Dendritic cell treated with granulocyte-macrophage colony-stimulating factor and Interleukin-4, amounts not matched to agents 40 ng/mL and 50 ng/mL, for 4 days (primary cell): ENCODE results near the gene NNMT.

Experiments used
- H3K27ac Mint-ChIP-seq: one replicate; pipeline ENCODE4 v1.8.0; 2022; ENCODE audit warnings: mild to moderate bottlenecking, mixed read lengths
- H3K27me3 Mint-ChIP-seq: one replicate; pipeline ENCODE4 v1.8.0; 2022; ENCODE audit warnings: mild to moderate bottlenecking, mixed read lengths
- H3K36me3 Mint-ChIP-seq: one replicate; pipeline ENCODE4 v1.8.0; 2022; ENCODE audit warnings: low read depth, mixed read lengths
- H3K4me1 Mint-ChIP-seq: one replicate; pipeline ENCODE4 v1.8.0; 2022; ENCODE audit warnings: low read depth, mixed read lengths
- H3K4me3 Mint-ChIP-seq: one replicate; pipeline ENCODE4 v1.8.0; 2022; ENCODE audit warnings: mild to moderate bottlenecking, moderate library complexity, mixed read lengths
- H3K9me3 Mint-ChIP-seq: one replicate; pipeline ENCODE4 v1.8.0; 2022; ENCODE audit warnings: mixed read lengths
- intact Hi-C: fragments of 100-400 bp; cut with micrococcal nuclease; formaldehyde crosslinking; loops from one replicate; pipeline ENCODE4 v1.15.0; 2022

The NNMT gene

DNA sequence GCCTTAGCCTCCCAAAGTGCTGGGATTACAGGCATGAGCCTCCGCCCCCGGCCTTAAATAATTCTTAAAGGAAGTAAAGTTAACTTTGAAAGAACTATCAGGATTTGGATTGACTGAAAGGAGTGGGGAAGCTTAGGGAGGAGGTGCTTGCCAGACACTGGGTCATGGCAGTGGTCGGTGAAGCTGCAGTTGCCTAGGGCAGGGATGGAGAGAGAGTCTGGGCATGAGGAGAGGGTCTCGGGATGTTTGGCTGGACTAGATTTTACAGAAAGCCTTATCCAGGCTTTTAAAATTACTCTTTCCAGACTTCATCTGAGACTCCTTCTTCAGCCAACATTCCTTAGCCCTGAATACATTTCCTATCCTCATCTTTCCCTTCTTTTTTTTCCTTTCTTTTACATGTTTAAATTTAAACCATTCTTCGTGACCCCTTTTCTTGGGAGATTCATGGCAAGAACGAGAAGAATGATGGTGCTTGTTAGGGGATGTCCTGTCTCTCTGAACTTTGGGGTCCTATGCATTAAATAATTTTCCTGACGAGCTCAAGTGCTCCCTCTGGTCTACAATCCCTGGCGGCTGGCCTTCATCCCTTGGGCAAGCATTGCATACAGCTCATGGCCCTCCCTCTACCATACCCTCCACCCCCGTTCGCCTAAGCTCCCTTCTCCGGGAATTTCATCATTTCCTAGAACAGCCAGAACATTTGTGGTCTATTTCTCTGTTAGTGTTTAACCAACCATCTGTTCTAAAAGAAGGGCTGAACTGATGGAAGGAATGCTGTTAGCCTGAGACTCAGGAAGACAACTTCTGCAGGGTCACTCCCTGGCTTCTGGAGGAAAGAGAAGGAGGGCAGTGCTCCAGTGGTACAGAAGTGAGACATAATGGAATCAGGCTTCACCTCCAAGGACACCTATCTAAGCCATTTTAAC, at the start of gene NNMT:
Gene NNMT (plus strand): TSS at position 724 of the 929 bp plus-strand sequence. CDS start 158 bp downstream, at position 882.
- Mint-ChIP-seq H3K4me3 (no peak within 1 kb of the TSS), H3K27me3 (peaks cover 3% of the 10 kb centered on the region), H3K4me1 (no peaks in the 10 kb centered on the region), H3K9me3 (no peaks in the 10 kb centered on the region), H3K36me3 (no peaks in the 10 kb centered on the region), H3K27ac (no peak within 1 kb of the TSS)
- intact Hi-C loops: no loop called here

GRCh38 chr11:114247070-114247789, 49.0 kb upstream of the NNMT start:
- no peaks in the 10 kb centered on the region for H3K4me1 Mint-ChIP-seq
- H3K27ac Mint-ChIP-seq: no peak overlapping the region
- H3K36me3 Mint-ChIP-seq: no peaks in the 10 kb centered on the region
- no peaks in the 10 kb centered on the region for H3K9me3 Mint-ChIP-seq
- no peaks in the 10 kb centered on the region for H3K27me3 Mint-ChIP-seq
- intact Hi-C loops: no loop called here
- H3K4me3 Mint-ChIP-seq: no peak overlapping the region

GRCh38 chr11:114250180-114250579, 46.0 kb upstream of the NNMT start:
- H3K4me1 Mint-ChIP-seq: no peaks in the 10 kb centered on the region
- intact Hi-C loops: no loop called here
- H3K4me3 Mint-ChIP-seq: no peak overlapping the region
- H3K9me3 Mint-ChIP-seq: no peaks in the 10 kb centered on the region
- no peak overlapping the region for H3K27ac Mint-ChIP-seq
- no peaks in the 10 kb centered on the region for H3K27me3 Mint-ChIP-seq
- no peaks in the 10 kb centered on the region for H3K36me3 Mint-ChIP-seq

GRCh38 chr11:114250993-114251814, 45.0 kb upstream of the NNMT start:
- Mint-ChIP-seq H3K27me3 (no peaks in the 10 kb centered on the region), H3K36me3 (no peaks in the 10 kb centered on the region), H3K9me3 (no peaks in the 10 kb centered on the region), H3K27ac (no peak overlapping the region), H3K4me3 (no peak overlapping the region), H3K4me1 (no peaks in the 10 kb centered on the region)
- intact Hi-C loops: no loop called here

DNA sequence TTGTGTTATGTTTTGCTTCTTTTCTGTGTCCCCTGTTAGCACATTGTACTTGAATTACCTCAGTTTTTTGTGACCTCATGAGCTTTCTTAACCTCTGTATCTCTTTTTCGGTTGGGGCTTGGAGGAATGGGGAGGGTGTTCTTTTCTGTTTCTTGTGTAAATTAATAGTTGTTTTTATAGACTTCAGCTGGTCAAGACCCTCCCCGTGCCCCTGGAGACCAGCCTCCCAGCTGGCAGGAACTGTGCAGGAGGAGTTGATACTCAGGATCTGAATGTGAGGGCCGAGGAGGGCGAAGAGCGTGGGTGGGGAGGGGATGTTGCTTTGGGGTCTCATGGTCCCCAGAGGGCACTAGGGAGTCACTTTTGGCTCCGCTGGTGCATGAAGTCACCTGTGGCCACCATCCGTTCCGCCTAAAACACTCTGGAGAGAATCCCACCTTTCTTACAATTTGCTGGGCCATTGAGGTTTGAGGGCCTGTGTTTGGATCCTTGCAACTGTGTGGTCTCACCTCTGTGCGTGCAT, 44.3 kb upstream of the NNMT start:
- no peak overlapping the region for H3K4me3 Mint-ChIP-seq
- no peaks in the 10 kb centered on the region for H3K27me3 Mint-ChIP-seq
- H3K9me3 Mint-ChIP-seq: no peaks in the 10 kb centered on the region
- intact Hi-C loops: no loop called here
- H3K36me3 Mint-ChIP-seq: no peaks in the 10 kb centered on the region
- H3K27ac Mint-ChIP-seq: no peak overlapping the region
- H3K4me1 Mint-ChIP-seq: no peaks in the 10 kb centered on the region

DNA sequence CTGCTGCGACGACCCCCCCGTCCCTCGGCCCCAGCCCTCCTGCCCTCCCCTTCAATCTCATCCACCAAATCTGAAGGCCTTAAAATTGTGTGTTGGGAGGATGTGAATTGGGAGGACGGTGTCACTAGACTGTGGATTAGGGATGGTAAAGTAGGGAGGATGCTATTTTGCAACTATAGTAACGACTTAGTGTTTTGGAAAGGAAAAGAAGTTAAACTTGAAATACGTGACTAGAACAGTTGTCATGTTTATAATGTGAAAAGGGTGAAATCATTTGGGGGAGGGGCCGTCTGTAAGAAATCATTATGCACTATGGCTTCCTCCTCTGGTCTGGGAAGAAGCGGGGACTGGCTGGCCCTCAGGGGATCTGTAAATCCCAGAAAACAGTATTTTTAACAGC, 43.4 kb upstream of the NNMT start:
- Mint-ChIP-seq H3K9me3 (no peaks in the 10 kb centered on the region), H3K4me1 (no peaks in the 10 kb centered on the region), H3K4me3 (no peak overlapping the region), H3K27me3 (no peaks in the 10 kb centered on the region), H3K27ac (no peak overlapping the region), H3K36me3 (no peaks in the 10 kb centered on the region)
- intact Hi-C loops: no loop called here

DNA sequence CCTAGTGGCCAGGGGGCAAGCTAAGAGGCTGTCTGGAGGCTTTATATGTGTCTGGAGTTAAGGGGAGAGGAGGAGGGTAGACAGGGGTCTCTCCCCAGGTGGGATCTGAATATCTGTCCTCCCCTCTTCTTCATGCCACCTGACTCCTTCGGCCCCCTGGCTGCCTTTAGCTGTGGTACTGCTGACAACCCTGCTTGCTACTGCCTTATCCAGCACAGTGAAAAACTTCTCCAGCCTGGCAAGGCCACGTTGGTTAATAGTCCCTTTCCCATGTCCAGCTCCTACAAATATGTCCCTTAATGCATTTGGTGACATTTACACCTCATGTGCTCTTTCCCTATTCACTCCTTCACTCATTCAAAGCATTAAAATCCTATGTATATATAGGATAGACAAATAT, 42.4 kb upstream of the NNMT start:
- Mint-ChIP-seq H3K9me3 (no peaks in the 10 kb centered on the region), H3K36me3 (no peaks in the 10 kb centered on the region), H3K4me3 (no peak overlapping the region), H3K27me3 (no peaks in the 10 kb centered on the region), H3K4me1 (peaks cover 5% of the 10 kb centered on the region), H3K27ac (no peak overlapping the region)
- intact Hi-C loops: no loop called here

GRCh38 chr11:114254571-114255146, 41.5 kb upstream of the NNMT start:
- H3K27me3 Mint-ChIP-seq: peaks cover 1% of the 10 kb centered on the region
- H3K36me3 Mint-ChIP-seq: no peaks in the 10 kb centered on the region
- intact Hi-C loops: loop anchor here (5.0 kb wide), 1 partner anchor 97 kb away; no protein-coding TSS in a partner anchor
- H3K4me1 Mint-ChIP-seq: peaks cover 10% of the 10 kb centered on the region
- H3K27ac Mint-ChIP-seq: no peak overlapping the region
- H3K9me3 Mint-ChIP-seq: no peaks in the 10 kb centered on the region
- H3K4me3 Mint-ChIP-seq: no peak overlapping the region

- no peaks in the 10 kb centered on the region for H3K9me3 Mint-ChIP-seq
- intact Hi-C loops: loop anchor here (5.0 kb wide), 1 partner anchor 98 kb away; no protein-coding TSS in a partner anchor
- no peaks in the 10 kb centered on the region for H3K36me3 Mint-ChIP-seq
- H3K4me3 Mint-ChIP-seq: no peak overlapping the region
- peaks cover 16% of the 10 kb centered on the region for H3K4me1 Mint-ChIP-seq
- H3K27ac Mint-ChIP-seq: no peak overlapping the region
- H3K27me3 Mint-ChIP-seq: peaks cover 4% of the 10 kb centered on the region
Measured at GRCh38 chr11:114255289-114255688, 40.9 kb upstream of the NNMT start.

GRCh38 chr11:114256176-114256966, 39.8 kb upstream of the NNMT start:
- Mint-ChIP-seq H3K27me3 (peaks cover 4% of the 10 kb centered on the region), H3K4me3 (no peak overlapping the region), H3K27ac (no peak overlapping the region), H3K36me3 (no peaks in the 10 kb centered on the region), H3K9me3 (no peaks in the 10 kb centered on the region), H3K4me1 (peaks cover 18% of the 10 kb centered on the region)
- intact Hi-C loops: loop anchor here (5.0 kb wide), 1 partner anchor 99 kb away; no protein-coding TSS in a partner anchor

DNA sequence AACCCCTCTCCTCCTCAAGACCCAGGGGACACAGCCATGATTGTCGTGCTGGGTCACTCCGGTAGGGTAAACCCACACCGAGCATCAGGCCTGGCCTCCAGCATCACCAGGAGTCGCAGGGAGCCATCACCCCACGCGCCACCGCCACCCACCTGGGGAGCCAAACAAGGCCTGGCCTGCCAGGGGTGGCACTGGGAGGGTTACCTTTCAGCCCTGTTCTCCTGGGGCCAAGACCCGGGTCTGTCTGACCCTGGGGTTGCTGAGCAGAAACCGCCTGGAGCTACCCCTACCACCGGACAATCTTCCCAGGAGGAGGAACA, 39.3 kb upstream of the NNMT start:
- H3K9me3 Mint-ChIP-seq: no peaks in the 10 kb centered on the region
- intact Hi-C loops: loop anchor here (5.0 kb wide), 1 partner anchor 100 kb away; no protein-coding TSS in a partner anchor
- no peak overlapping the region for H3K4me3 Mint-ChIP-seq
- H3K27me3 Mint-ChIP-seq: peaks cover 4% of the 10 kb centered on the region
- H3K27ac Mint-ChIP-seq: no peak overlapping the region
- H3K36me3 Mint-ChIP-seq: no peaks in the 10 kb centered on the region
- H3K4me1 Mint-ChIP-seq: peaks cover 18% of the 10 kb centered on the region

- Mint-ChIP-seq H3K4me1 (peaks cover 18% of the 10 kb centered on the region), H3K27ac (no peak overlapping the region), H3K36me3 (no peaks in the 10 kb centered on the region), H3K4me3 (no peak overlapping the region), H3K27me3 (peaks cover 4% of the 10 kb centered on the region), H3K9me3 (no peaks in the 10 kb centered on the region)
- intact Hi-C loops: loop anchor here (5.0 kb wide), 1 partner anchor 101 kb away; no protein-coding TSS in a partner anchor
Measured at GRCh38 chr11:114257621-114258558, 38.3 kb upstream of the NNMT start.
